Fibroblast of the aortic adventitia (primary cell): Measurements from ENCODE around the gene PEG3. TPM values are rescaled to one million over a fixed set of nuclear protein-coding genes. Genes with fewer than 3 reads are reported as not detected.

Experiments
- DNase-seq: peaks from one replicate; pipeline ENCODE4 v3.0.0-alpha.2; 2010; ENCODE audit warnings: low read depth
- H3K4me3 ChIP-seq: 2 replicates; pipeline ENCODE4 v1.5.1; 2011; ENCODE audit warnings: low read depth, mild to moderate bottlenecking, control low read depth, low read length, moderate library complexity
- total RNA-seq: library from RNA; depleted of rRNA; stranded (reverse); fragments of >200 nt; gene quantifications from 2 replicates; pipeline ENCODE4 v1.2.3, GENCODE V29; 2012; ENCODE audit warnings: low replicate concordance
- TF ChIP-seq, protein P1 (sequence below): IDR thresholded peaks from 2 replicates; pipeline ENCODE4 v1.5.1; 2011; ENCODE audit warnings: mild to moderate bottlenecking, low read length, control low read depth, inconsistent platforms; ENCODE audit not compliant: insufficient read depth

The PEG3 gene
- total RNA-seq, 1 donor = 0.18 TPM

GRCh38 chr19:56822755-56823154, 17.8 kb downstream of the PEG3 start:
- DNase-seq = no peak
- TF ChIP-seq, protein P1, sequence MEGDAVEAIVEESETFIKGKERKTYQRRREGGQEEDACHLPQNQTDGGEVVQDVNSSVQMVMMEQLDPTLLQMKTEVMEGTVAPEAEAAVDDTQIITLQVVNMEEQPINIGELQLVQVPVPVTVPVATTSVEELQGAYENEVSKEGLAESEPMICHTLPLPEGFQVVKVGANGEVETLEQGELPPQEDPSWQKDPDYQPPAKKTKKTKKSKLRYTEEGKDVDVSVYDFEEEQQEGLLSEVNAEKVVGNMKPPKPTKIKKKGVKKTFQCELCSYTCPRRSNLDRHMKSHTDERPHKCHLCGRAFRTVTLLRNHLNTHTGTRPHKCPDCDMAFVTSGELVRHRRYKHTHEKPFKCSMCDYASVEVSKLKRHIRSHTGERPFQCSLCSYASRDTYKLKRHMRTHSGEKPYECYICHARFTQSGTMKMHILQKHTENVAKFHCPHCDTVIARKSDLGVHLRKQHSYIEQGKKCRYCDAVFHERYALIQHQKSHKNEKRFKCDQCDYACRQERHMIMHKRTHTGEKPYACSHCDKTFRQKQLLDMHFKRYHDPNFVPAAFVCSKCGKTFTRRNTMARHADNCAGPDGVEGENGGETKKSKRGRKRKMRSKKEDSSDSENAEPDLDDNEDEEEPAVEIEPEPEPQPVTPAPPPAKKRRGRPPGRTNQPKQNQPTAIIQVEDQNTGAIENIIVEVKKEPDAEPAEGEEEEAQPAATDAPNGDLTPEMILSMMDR = no peak
- no peak overlapping the region for H3K4me3 ChIP-seq

DNA sequence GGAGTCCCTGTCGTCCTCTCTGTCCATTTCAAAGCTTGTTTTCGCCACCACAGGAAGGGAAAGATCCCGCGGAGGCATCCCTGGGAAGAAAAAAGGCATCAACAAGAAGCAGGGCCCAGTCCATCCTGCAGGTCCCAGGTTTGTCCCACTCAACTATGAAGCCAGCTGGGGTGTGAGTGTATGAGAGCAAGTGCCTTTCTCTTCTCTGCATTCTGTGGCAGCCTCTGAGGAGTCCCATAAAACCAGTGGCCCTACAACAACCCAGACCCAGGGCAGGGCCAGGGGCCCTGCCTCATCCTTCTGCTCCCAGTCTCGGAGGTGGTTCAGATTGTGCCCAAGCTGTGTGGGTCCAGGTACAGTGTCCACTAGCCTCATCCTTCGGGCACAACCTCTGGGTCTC, 18.9 kb downstream of the PEG3 start:
- no peak overlapping the region for H3K4me3 ChIP-seq
- no peak for DNase-seq

GRCh38 chr19:56821209-56821608, 19.3 kb downstream of the PEG3 start:
- TF ChIP-seq, protein P1 = no peak
- H3K4me3 ChIP-seq = no peak overlapping the region
- no peak for DNase-seq

More for the DNA sequence above, 18.9 kb downstream of the PEG3 start:
- TF ChIP-seq, protein P1 = no peak

DNA sequence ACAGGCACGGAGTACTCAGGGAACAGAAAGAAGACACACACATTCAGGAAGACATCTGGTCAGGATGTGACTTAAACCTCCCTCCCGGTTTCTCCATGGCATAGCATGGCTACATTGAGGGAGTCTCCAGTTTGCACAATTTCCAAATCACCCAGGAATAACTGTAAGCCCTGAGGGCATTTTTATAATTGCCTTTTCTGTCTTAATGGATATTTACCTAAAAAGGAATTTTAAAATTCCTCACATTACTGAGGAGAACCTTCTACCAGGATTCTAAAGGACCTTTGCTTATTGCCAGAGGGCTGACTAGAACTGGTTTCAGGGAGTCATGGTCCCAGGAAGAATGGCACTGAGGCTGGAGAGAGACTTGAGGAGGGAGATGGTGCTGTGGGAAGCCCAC, 21.4 kb downstream of the PEG3 start:
- H3K4me3 ChIP-seq = no peak overlapping the region
- TF ChIP-seq, protein P1 = no peak
- no peak for DNase-seq

DNA sequence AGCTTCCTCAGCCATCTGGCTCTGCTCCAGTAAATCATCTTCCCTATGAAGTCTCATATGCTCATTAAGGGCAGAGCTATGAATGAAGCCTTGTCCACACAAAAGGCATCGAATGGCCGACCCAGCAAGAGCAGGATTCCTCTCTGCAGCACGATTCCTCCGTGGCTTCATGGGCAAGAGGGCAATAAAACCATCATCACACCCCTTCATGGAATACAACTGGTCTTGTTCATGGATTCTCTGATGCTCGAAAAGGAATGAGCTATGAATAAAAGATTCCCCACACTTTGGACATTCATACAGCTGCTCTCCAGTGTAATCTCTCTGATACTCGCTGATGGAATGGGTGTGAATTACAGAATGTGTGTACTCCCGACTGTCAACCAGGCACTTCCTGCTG, 25.9 kb downstream of the PEG3 start:
- no peak overlapping the region for H3K4me3 ChIP-seq
- TF ChIP-seq, protein P1 = no peak
- DNase-seq = no peak

DNA sequence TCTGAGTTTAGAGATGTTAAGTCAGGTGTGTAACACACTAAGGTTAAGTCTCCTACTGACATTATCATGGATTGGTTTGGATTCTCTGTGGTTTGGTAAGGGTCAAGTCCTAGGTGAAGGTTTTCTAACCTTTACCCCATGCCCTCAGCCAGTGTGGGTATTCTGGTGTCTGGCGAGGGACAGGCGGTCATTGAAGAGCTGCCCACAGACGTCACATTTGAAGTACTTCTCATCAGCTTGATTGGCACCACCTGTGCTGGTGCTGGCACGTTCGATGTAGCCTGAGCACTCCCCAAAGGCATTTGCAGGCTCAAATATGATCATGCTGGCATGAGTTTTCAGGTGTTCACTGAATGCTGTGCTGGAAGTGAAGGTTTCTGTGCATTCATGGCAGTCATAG, 27.0 kb downstream of the PEG3 start:
- no peak overlapping the region for H3K4me3 ChIP-seq
- DNase-seq = no peak
- TF ChIP-seq, protein P1 = no peak

DNA sequence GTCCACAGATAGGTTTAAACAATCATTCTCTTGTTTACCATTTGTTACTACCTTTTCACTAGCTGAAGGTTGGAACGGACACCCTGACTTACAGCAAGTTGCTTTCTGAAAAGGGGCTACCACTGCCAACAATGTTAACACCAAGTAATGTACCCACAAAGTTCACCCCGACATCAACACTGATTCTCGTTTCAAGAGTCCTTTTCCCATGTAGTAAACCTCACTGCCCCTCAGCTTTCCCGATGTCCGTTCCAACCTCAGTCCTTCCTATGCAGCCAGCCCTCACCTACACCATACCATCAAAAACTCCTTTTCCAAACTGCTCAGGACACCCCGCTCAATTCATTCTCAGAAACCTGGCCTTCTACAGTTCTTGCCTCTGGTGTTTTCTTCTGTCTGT, 29.0 kb downstream of the PEG3 start:
- no peak overlapping the region for H3K4me3 ChIP-seq
- DNase-seq = no peak
- TF ChIP-seq, protein P1 = no peak
